ENCODE results near the gene SH2B3.
"Not testable (repeated sequence)": the region's sequence is repeated elsewhere in the genome, so short reads cannot be mapped to it uniquely, and the experiment has no call there.

The SH2B3 gene

GRCh38 chr12:111445726-111446581 lies 40.2 kb downstream of the SH2B3 start:
- DNase-seq, result no peak

DNA sequence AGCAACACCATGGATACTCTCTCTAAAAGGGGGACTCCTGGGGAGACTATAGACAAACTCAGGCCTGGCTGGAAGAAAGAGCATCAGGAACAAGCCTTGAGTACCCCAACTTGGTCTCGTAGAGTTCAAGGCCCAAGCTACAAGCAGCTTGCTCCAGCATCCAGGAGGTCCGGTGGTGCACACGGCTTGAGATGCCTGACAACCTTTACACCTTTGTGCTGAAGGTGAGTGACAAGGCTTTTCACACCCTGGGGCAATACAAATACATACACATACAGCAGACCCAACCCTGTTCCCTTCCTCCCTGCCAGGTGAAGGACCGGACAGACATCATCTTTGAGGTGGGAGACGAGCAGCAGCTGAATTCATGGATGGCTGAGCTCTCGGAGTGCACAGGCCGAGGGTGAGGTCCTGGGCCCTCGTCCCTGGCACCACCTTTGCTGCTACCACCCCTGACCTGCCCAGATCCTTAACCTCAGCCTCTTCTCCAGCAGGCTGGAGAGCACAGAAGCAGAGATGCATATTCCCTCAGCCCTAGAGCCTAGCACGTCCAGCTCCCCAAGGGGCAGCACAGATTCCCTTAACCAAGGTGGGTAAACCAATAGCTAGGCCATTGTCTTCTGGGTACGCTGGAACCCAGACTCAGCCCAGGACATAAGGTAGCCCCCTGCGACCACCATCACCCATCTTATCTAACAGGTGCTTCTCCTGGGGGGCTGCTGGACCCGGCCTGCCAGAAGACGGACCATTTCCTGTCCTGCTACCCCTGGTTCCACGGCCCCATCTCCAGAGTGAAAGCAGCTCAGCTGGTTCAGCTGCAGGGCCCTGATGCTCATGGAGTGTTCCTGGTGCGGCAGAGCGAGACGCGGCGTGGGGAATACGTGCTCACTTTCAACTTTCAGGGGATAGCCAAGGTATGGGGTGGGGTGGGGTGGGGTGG lies 41.2 kb downstream of the SH2B3 start:
- no peak for DNase-seq

GRCh38 chr12:111447571-111448265 lies 42.0 kb downstream of the SH2B3 start:
- DNase-seq, result no peak

DNA sequence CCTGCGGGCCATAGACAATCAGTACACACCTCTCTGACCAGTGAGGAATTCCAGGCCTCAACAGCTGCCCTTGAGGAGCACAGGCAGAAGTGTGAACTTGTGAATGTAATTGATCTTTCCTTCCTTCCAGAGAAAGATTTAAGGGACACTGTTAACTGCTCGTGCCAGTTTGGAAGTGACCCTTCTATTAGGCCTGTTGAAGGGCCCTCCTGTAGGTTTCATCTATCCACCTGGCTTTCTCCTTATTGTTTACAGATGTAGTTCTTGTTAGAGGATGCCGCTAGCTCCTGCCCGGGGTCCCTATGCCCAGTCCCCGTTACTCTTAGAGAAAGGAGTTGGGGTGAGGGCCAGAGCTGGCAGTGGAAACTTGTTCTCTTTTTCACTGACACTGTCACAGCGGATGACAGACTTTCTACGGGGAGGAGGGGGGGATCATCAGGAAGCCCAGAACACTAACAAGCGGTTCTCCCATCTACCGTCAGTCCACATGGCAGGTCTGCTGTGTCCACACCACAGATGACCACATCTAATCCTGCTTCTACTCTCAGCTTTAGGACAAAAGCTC lies 42.6 kb downstream of the SH2B3 start:
- no peak for DNase-seq

DNA sequence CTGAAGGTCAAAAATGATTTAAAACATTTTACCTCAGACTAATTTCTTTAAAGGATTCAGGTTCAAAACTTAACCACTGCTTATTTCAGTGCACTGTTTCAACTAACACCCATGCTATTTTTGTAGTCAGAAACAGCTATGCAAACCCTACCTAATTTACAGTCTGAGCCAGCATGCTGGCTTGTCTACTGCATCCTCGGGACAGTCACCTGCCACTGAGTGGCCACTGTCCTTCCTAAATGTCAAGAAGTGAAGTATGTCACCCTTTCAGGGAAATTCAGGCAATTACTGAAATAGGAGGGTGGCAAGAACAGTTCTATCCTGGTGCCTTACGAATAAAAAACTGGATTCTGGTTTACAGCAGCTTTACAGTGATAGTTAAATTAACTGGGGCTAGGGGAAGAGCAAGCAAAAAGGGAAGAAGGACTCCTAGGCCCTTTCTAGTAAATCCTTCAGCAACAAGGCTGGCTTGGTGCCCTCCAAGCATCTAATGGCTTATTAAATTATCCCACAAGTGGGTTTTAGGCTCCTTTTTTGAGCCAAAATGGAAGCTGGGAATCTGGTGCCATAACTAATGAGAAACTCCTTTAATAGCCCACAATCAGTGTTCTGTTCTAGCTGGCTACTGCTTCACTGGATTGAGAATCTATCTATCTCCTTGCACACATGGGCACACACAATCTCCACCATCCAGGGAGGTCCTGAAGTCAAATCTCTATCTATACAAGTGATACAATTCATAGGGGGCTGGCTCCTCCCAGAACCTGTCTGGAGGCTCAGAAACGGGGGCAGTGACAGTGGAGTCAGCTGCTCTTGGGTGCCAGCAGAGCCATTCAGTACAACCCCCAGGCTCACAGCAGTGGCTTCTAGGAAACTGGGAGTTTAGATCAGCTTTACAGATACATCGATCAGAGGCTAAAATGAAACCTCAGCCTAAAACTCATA lies 43.4 kb downstream of the SH2B3 start:
- no peak for DNase-seq

- no peak for DNase-seq
These were observed 45.0 kb downstream of the SH2B3 start for GRCh38 chr12:111450676-111451075.

GRCh38 chr12:111451232-111451631 lies 45.5 kb downstream of the SH2B3 start:
- DNase-seq, result no peak

DNA sequence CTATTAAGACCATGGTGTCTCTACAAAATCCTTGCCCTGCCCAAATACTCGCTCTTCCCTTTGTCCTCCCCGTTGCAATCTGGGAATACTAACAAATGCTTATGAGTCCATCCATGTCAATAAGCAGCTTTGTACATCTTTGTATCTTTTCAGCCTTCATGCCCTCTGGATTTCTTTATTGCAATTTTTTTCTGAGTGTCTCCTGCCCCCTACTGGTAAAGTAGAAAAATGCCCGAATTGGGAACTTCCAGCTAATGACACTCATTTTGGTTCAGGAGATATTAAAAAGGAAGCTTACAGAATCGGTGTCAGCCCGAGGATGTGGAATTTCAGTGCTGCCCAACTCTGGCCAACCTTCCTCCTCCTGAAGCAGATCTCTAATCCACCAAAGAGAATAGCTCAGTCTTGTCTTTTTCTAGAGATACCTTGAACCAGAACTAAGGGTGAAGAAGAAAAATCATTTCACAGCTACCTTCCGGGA lies 46.0 kb downstream of the SH2B3 start:
- DNase-seq, result peak; percentile 9

- DNase-seq, result no peak
These were observed 47.6 kb downstream of the SH2B3 start for GRCh38 chr12:111453071-111453989.

- no peak for DNase-seq
These were observed 48.6 kb downstream of the SH2B3 start for GRCh38 chr12:111454311-111454710.

GRCh38 chr12:111454716-111455447 lies 49.2 kb downstream of the SH2B3 start:
- DNase-seq, result no peak

DNA sequence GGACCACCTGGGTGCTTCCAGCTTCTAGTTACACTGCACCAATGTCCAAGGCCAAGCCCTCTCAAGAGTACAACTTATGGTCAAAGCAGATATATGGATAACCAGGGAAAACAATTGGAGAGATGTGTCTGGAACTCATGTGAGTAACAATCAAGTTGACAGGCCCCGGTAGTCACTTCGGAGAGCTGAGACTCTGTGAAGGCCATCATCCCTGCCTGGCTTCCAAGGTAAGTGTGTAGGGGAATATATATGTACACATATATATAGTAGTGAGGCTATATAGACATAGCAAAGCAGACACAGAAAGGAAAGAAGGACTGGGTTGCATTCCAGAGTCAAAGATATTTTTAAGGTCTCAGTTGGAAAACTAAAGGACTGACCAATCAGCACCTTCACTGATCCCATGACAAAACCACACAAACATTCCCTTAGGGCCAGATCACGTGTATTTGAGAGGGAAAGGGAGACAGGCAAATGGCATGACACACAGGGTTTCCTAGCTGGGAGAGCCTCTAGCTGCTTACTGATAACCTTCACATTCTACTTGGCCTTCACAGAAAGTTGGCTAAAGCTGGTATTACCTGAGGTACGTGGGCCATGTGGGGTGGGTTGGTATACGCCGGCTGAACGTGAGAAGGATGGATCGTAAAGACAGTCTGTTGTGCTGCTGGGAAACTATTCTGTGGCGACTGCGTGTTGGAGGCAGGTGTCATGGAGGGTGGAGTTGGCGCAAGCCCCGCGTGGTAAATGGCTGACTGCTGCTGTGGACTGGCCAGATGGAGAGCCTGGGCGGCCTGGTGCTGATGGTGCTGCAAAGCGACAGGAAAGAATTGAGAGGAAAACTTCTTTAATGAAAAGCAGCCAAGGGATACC lies 50.0 kb downstream of the SH2B3 start:
- no peak for DNase-seq

DNA sequence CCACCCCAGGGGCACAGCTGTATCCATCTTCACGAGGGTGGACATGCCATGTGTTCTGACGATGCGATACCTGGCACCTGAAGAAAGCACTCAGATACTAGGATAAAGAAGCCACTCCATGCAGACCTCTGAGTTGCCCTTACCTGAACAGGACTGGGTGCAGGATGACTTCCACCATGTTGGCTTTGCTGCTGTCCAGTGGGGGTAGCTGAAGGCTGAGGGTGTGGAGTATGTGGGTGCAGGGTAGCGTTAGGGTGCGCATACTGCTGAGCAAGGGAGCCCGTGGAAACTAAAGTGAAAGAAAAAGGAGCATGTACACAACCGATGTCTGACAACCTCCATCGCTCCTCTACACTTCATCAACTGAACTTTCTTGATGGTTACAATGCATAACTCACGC lies 51.3 kb downstream of the SH2B3 start:
- no peak for DNase-seq

GRCh38 chr12:111457577-111457976 lies 51.9 kb downstream of the SH2B3 start:
- no peak for DNase-seq

DNA sequence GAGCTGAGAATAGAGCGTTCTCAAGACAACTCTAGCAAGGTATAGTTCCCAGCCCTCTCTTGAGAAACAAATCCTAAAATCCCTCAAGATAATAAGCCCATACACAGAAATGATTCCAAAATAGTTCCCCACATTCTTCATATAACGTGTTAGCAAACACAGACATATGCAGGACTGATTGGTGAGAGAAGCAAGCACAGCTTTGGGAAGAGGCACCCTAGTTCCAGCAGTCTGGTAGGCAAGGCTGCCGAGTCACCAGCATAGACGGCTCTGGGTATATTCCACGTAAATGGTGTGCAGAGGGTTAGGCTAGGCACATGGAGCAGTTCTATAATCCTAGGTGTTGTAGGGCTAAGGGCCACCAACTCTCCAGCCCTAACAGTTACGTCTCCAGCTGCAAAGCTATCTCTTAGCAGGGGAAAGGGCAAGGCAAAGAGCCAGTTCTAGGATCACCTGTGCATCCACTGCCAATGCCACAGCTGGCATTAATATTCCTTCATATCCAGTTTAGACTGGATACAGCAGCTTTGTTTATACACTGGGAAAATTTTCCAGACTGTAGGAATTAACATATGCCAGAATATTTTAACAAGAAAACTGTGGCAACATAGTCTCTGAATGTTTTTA lies 52.9 kb downstream of the SH2B3 start:
- DNase-seq, result no peak

GRCh38 chr12:111460111-111460510 lies 54.4 kb downstream of the SH2B3 start:
- not testable (repeated sequence) for DNase-seq

- no peak for DNase-seq
These were observed 56.6 kb downstream of the SH2B3 start for GRCh38 chr12:111462210-111462769.

Measured in NCI-H526 treated with DMSO at 0.1 percent for 48 hours (cell line).